ENCODE data around the gene SNRNP40.
"Not testable (repeated sequence)": the region's sequence is repeated elsewhere in the genome, so short reads cannot be mapped to it uniquely, and the experiment has no call there.

Gene SNRNP40

DNA sequence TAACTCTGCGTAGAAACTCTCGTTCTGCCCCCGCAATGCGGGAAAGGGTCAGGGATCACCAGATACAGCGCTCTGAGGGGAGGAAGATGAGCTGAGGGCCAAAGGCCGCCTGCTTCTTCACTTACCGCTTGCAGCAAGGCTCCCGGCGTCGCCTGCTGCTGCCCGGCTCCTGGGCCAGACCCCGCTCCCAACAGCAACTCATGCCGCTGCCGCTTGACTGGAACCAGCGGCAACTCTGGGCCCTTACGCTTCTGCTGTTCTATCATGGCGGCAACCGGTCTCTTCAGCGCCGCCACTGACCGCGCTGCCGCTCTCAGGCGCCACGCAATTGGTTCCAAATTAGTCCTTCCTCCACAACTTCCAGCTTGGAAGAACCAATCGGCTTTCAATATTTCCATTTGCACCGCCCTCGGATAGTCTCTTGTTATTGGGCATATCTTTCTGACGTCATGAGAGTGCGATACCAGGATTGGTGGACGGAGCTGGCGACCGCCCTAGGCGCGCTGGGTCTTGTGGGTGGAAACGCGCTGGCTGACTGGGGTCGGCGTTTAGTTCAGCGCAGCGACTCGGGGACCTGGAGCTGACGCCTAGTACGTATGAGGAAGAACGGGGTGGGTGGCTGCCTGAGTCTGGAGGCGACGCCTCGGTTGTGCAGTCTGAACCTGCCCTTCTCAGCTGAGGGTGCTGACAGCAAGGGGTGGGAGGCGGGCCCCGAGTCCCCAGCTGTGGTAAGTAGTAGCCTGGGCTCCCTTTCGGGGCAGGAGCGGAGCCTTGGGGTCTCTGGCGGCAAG is at the start of gene SNRNP40, which contains the start of gene ZCCHC17:
TSS of gene SNRNP40 (minus strand) at position 303 of the 791 bp plus-strand sequence. CDS start at position 266, 37 bp downstream.
TSS of gene ZCCHC17 (plus strand) at position 547 of the 791 bp plus-strand sequence. CDS start 13,067 bp downstream, outside the sequence.
- peak; percentile 93 for DNase-seq

DNA sequence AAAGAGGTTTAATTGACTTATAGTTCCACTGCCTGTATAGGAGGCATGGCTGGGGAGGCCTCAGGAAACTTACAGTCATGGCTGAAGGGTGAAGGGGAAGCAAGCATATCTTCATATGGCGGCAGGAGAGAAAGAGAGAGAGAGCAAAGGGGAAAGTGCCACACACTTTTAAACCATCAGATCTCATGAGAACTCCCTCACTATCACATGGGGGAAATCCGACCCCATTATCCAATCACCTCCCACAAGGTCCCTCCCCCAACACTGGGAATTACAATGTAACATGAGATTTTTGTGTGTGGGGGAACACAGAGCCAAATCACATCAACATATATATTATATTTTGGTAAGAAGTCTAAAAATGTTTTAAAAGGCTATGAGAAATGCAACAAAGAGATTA is 49.0 kb upstream of the SNRNP40 start:
- DNase-seq = no peak

DNA sequence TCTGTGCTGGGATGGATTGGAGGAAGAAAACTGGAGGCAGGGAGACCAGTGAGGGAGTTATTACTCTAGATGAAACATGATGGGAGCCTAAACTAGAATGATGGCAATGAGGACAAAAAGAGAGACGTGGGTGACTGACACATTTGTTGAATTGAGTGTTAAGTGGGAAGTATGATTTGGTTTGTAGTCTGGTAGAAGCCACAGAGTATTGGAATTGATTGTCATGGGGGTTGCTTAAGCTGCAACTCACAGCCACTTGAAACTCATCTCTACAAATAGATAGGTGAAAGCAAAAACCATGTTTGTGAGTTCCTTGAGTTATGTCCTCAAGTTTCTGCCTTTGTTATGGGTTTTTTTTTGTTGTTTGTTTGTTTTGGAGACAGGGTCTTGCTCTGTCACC is 47.9 kb upstream of the SNRNP40 start:
- no peak for DNase-seq

DNA sequence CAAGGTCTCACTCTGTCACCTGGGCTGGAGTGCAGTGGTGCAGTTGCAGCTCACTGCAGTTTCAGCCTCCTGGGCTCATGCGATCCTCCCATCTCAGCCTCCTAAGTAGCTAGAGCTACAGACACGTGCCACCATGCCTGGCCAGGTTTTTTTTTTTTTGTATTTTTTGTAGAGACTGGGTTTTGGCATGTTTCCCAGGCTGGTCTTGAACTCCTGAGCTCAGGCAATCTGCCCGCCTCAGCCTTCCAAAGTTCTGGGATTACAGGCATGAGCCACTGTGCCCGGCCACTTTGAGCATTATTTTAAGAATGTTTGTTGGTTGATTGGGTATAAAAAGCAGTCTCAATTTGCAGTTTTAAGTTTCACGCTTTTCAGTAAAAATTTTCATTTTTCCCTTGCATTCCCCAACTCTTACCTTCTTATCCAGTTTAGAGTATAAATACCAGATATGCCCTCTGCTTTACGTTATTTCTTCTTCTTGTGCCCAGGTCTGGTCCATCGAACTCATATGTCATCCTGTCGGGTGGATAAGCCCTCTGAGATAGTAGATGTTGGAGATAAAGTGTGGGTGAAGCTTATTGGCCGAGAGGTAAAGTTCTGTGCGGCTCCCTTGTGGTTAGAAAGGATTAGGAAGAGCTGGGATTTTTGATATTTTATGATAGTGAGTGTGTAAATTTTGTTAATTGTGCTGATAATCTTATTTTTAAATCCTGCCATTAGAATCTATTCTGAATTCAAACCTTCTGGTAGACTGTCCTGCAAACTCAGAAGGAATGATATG is 40.3 kb upstream of the SNRNP40 start:
- no peak for DNase-seq

DNA sequence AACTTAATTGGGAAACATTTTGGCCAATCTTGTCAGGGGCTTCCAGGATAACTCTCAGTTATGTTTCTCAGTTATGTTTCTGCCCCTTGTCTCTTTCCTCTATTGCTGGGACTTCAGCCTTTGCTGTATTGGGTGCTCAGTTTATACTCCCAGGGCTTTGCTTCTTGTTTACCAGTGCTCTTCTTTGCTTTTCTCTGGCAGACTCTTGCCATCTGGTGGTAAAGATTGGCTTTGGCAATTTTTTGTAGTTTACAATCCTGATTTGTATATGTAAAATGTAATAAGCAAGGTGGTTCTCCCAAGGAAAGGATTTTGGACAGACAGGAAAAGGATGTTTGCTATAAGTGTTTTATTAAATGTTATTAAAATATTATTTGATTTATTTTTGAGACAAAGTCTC is 38.4 kb upstream of the SNRNP40 start:
- DNase-seq = no peak

DNA sequence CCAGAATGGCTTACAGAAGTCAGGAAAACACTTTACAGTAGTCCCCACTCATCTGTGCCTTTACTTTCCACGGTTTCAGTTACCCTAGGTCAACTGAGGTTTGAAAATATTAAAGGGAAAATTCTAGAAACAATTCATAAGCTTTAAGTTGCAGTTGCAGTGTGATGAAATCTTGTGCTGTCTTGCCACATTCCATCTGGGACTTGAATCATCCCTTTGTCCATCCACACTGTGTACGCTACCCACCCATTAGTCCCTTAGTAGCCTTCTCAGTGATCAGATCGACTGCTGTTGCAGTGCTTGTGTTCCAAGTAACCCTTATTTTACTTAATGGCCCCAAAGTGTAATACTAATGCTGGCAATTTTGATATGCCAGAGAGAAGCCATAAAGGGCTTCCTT is 30.8 kb upstream of the SNRNP40 start:
- no peak for DNase-seq

DNA sequence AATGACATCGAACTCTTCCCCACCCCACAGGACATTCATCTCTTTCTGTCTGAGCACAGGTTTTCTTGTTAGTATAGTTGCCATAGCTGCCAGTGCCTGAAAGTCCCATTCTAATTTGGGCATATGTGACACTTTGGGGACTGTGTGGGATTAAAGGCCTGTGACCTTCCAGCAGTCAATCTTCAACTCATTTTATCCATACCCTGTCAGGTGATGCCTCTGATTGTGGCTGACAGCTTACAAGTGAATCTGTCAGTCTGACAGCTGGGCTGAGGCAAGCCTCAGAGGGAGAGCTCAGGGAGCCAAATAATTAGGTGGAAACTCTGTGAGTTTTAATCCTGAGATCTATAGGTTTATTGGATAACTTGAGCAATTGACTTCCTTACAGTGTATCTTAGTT is 29.9 kb upstream of the SNRNP40 start:
- DNase-seq = no peak

DNA sequence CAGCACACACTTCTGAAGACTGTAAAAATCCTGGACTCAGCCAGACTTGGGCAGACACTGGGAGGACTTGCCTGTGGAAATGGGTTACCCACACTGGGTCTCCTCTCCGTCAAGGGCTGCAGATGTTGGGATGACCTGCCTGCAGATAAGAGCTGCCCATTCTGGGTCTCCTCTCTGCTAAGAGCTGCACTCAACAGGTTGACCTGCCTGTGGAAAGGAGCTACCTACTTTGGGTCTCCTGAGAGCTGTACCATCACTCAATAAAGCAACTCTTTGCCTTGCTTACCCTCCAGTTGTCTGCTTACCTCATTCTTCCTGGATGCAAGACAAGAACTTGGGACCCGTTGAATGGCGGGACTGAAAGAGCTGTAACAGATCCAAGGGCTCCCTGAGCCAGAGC is 28.4 kb upstream of the SNRNP40 start:
- DNase-seq = no peak

DNA sequence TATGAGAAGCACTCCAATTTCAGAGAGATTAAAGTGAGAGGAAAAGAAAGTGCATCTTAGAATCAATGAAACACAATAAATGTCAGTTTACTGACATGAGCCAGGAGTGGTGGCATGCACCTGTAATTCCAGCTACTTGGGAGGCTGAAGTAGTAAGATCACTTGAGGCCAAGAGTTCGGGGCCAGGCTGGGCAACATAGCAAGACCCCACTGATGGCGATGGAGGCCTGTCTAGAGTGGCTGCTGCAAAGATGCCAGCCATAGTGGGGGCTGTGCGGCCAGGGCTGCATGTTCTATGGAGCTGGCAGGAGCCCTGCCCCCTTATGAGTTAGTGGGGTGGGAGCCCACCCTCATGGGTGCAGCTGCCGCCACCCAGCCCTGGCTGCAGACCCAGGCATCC is 27.5 kb upstream of the SNRNP40 start:
- DNase-seq = no peak

DNA sequence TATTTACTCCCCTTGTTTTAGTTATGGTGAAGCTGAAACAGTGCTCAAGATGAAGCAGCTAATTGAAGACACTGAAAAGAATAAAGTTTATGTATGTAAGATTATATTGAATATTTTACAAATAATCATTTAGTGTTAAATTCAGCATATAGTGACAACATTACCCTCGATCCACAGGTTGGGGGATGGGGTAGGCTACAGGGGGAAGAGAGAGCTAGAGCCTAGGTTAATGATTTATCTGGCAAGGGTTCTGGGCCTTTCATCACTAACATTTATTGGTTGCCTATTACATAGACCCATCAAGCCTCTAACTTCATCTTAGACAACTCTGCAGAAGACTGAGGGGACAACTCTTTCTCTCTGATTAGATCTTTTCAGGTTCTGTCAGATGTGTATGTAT is 21.6 kb upstream of the SNRNP40 start:
- DNase-seq = no peak

DNA sequence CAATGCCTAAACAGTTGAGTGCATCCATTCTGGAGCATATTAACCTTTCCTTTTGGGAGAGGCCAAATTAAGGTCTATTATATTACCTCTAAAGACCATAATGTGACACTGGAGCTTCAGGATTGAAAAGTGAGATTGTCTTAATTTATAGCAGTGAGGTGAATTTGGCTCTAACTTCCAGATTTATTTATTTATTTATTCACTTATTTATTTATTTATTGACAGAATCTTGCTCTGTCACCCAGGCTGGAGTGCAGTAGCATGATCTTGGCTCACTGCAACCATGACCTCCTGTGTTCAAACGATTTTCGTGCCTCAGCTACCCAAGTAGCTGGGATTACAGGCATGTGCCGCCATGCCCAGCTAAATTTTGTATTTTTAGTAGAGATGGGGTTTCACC is 19.3 kb upstream of the SNRNP40 start:
- no peak for DNase-seq

DNA sequence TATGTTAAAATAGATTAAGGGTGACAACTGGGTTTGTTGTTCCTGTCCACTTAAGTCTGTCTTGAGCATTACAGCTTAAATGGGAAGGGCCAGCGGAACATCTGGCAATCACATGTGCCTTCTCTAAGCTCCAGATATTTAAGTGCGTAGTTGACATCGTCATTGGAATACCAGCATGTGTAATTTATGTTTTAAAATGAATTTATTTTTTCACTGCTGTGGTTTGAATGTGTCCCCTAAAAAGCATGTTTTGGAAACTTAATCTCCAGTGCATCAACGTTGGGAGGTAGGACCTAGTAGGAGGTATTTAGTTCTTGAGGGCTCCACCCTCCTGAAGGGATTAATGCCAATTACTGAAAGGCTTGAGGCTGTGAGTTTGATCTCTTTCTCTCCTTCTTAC is 13.6 kb upstream of the SNRNP40 start:
- DNase-seq = no peak

DNA sequence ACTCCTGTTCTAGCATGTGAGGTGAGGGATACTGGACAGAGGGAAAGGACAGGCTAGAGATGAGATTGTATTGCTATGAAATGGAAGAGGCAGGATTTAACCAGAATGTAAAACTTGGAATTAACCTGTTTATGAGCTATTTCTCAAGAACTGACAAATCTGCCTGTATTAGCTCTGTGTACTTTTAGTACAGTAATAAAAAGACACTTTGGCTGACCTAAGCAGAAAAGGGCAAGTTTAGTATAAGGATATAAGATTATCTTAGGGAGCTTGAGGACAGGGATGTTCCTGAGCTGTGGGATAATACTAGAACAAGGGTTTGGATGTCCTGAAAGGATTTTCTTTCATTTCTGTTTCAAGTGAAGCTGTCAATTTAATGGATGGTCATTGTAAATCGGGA is 11.4 kb upstream of the SNRNP40 start:
- DNase-seq = no peak

DNA sequence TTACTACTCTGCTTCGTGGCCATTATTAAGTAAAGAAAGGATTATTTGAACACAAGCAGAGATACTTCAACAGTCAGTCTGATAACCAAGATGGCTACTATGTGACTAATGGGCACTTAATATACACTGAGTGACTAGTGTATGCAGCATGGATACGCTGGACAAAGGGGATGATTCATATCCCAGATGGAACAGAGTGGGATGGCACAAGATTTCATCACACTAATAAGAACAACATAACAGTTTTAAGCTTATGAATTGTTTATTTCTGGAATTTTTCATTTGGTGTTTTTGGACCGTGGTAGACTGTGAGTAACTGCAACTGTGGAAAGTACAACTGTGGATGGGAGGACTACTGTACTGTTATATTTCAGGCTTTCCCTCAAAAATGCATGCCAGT is 9.7 kb upstream of the SNRNP40 start:
- no peak for DNase-seq

DNA sequence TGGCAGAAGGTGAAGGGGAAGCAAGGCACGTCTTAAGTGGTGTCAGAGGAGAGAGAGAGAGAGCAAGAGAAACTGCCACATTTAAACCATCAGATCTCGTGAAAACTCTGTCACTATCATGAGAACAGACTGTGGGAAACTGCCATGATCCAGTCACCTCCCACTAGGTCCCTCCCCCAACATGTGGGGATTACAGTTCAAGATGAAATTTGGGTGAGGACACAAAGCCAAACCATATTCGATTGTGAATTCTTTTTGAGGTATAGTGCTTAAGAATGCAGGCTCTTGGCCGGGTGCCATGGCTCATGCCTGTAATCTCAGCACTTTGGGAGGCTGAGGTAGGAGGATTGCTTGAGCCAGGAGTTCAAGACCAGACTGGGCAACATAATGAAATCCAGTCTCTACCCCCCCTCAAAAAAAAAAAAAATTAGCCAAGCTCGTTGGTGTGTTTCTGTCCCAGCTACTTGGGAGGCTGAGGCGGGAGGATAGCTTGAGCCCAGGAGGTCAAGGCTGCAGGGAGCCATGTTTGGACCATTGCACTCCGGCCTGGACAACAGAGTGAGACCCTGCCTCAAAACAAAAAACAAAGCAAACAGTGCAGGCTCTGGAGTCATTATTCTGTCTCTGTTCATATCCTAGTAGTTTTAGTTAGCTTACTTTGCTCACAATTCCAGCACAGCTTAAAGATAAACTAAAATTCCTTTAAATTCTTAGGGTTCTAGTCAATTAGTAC is 6.3 kb upstream of the SNRNP40 start:
- DNase-seq = no peak

DNA sequence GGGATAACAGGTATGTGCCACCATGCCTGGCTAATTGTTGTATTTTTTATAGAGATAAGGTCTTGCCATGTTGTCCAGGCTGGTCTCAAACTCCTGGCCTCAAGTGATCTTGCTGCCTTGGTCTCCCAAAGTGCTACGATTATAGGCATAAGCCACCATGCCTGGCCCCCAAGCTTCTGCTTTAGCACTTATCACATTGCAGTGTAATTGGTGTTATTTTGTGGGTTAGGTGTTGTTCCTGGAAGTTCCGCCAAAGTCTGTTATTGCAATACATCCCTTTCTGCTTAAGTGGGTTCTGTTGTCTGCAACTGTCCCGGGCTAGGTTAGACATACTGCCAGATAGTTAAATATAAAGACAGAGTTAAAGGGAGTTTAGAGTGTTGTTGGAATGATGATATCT is 3.6 kb upstream of the SNRNP40 start:
- peak; percentile 41 for DNase-seq

DNA sequence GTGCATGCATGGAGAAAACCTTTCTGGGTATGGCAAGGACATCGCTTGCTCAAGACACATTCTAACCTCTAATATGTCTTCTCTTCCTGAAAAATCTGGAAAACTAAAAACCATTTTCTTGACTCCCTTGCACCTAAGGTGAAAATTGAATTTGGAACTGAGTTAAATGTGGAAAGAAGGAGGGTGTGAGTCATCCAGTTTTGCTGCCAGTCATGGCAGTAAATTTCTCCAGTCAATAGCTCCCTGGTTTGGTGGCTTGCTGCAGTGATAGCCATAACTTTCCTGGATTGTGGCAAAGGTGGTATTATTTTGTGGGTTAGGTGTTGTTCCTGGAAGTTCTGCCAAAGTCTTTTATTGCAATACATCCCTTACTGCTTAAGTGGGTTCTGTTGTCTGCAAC is 2.8 kb upstream of the SNRNP40 start:
- no peak for DNase-seq

DNA sequence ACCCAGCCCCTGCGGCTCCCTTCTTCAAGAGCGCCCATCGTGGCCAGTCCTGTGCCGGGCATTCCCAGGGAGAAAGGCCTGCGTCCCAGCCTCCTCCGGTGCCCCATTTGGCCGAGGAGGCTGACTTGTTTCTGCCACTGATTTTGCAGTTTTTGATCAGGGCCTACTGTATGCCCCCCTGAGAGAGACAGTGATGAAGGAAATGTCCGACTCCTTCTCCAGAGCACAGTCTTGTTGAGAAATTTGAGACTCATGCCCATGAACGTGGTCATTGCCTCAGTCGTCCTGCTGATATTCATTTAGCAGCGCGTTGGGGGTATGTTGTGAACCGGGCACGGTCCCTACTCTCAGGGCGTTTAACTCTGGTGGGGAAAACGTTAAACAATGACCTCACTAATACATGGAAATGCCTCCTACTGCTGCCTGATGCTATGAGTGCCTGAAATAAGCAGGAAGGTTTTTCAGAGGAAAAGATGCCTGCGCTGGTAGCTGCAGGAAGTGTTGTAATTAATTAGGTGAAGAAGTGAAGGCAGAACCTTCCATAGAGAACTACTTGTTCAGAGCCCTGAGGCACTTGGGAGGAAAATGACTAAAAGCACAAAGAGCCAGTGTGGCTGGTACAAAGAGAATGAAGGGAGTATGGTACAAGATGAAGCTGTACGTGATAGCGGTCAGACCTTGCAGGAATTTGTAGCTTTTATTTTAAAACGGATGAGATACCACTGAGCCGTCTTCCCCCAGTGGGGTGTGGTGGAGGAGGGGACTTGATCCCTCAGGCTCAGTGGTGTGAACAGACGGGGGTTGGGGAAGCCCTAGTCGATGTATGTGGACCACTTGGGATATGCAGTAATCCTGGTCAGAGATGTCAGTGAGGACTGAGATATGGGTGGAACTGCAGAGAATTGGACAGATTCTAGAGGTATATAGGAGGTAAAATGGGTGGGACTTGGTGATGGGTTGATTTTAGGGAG is 974 bp upstream of the SNRNP40 start:
- DNase-seq = no peak

DNA sequence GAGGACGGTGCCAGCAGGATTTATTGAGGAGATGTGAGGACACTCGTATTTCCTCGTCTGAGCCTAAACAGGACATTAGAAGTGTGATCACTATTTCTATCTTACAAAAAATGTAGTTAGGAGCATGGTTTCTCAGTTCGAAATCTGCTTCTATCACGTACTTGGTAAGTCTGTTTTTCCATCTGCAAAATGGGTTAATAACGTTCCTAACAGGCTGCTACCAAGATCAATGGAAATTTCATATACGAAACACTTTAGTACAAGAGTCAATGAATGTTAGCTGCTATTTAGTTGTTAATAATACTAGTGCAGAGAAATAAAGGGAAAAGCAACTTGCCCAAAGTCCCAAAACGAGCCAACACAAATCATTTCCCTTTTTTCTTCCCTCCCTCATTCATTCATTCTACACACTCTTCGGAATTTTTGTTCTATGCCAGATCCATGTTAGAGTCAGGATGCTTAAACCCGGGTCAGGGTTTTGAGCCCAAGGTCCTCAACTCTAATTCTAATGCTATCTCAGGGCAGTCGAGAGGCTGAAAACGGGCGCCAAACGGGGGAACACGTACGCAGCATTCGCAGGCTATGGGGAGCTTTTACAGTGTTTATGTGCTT is 608 bp downstream of the SNRNP40 start:
- no peak for DNase-seq

DNA sequence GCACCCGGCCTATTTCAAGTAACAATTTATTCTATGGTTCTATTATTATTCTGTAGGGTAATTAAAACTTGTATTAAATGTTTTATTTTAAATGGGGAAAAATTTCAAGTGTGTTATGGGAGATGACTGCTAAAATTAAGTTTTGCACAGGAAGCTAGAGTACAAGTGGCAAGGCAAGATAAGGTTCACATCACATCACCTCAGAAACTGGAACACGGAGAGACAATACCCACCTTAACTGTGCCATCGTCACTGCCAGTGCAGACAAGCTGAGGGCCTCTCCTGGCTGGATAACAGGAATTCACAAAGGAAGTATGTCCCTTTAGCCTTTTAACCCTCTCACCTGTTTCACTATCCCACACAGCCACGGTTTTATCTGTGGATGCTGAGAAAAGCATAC is 7.6 kb downstream of the SNRNP40 start:
- no peak for DNase-seq

DNA sequence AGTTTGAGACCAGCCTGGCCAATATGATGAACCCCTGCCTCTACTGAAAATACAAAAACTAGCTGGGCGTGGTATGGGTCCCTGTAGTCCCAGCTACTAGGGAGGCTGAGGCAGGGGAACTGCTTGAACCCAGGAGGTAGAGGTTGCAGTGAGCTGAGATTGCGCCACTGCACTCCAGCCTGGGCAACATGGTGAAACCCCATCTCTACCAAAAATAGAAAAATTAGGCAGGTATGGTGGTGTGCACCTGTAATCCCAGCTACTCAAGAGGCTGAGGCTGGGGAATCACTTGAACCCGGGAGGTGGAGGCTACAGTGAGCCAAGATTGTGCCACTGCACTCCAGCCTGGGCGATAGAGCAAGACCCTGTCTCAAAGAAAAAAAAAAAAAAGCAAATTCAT is 8.8 kb downstream of the SNRNP40 start:
- DNase-seq = not testable (repeated sequence)

DNA sequence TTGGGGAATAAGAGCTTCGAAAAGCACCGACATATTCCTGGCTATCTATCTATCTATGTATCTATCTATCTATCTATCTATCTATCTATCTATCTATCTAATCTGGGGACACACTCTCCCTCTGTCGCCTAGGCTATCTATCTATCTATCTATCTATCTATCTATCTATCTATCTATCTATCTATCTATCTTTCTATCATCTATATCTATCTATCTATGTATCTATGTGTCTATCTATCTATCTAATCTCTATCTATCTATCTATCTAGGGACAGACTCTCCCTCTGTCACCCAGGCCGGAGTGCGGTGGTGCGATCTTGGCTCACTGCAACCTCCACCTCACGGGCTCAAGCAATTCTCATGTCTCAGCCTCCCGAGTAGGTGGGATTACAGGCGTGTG is 14.2 kb downstream of the SNRNP40 start:
- DNase-seq = not testable (repeated sequence)
